ENCODE measurements around the gene ZSWIM7.
A peak's percentile ranks its signal among the peaks of the same experiment; 100 is the strongest.

The ZSWIM7 gene

DNA sequence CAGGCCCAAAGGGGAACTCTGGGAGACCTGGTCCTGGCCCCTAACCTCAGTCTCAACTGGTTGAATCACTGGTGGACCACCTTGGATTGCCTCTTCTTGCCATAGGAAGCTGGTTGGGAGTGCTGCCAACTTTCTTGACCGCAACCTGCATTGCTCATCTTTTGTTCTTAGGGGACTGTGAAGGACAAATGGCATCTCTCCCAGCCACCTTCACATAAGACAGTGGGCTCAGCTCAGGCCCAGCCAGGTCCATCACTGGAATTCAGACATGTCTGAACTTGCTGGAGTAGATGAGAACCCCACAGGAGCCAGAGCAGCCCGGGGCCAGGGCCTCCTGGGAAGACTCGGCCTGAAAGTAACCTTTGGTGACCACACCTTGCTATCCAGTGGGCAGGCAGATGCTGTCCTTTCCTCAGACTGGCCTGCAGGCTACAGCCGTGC is 35.8 kb downstream of the ZSWIM7 start:
- peak overlapping the region; percentile 58 for H3K27ac ChIP-seq
- DNase-seq (ENCODE audit: low read depth, low spot score): peak; percentile 58

DNA sequence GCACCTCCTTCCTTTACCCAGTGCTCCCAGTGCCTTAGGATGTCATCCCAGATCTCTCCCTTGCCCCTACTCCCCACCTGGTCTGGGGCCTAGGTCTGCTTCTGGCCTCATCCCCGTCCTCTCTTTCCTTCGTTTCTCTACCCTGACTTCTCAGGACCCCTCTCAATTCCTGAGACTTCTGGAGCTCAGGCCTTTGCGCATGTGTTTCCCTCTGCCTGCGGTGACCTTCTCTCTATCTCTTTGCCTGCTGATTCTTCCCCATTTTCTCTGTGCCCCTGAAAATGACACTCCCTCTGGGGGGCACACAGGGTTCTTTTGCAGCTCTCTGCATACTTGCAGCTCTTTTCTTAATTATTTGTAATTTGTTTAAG is 41.0 kb downstream of the ZSWIM7 start:
- DNase-seq (ENCODE audit: low read depth, low spot score): no peak
- peak overlapping the region; percentile 65 for H3K27ac ChIP-seq

DNA sequence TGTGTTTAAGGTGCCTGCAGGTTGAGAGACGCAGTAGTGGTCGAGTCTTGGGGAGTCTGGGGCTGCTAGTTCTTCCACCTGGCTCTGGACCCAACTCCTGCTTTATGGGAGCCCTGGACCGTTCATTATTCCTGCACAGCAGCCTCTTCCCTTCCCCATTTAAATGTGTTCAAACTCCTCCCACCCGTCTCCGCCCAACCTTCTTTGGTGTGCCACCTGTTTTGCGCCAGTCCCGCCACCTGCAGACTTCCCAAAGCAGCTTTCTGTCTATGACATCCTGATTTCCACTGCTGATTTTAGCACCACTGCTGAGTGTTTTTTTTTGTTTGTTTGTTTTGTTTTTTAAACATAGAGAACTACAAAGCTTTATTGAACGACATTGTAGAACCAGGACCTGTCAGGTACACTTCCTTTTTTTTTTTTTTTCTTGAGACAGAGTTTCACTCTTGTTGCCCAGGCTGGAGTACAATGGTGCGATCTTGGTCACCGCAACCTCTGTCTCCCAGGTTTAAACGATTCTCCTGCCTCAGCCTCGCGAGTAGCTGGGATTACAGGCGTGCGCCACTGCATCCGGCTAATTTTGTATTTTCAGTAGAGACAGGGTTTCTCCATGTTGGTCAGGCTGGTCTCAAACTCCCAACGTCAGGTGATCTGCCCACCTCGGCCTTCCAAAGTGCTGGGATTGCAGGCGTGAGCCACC is 41.7 kb downstream of the ZSWIM7 start:
- peak overlapping the region; percentile 65 for H3K27ac ChIP-seq
- no peak for DNase-seq (ENCODE audit: low read depth, low spot score)

DNA sequence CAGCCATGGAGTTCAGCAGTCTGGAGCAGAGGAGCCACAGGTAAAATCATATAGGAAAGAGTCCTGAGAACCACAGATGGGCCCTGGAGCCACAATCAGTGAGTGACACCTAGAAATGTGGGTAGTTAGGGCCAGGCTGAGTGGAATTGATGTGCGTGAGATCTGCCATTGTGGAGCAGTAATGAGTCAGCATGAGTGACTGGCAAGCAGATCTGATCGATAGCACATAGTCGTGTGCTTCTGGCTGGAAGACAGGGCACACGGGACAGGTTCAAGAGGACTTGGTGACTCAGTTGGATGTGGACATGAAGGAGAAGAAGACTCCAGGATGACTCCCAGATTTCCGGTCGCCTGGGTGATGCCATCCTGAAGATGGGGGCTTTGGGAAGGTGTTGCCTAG is 42.3 kb downstream of the ZSWIM7 start:
- DNase-seq (ENCODE audit: low read depth, low spot score): no peak
- H3K27ac ChIP-seq: no peak overlapping the region

DNA sequence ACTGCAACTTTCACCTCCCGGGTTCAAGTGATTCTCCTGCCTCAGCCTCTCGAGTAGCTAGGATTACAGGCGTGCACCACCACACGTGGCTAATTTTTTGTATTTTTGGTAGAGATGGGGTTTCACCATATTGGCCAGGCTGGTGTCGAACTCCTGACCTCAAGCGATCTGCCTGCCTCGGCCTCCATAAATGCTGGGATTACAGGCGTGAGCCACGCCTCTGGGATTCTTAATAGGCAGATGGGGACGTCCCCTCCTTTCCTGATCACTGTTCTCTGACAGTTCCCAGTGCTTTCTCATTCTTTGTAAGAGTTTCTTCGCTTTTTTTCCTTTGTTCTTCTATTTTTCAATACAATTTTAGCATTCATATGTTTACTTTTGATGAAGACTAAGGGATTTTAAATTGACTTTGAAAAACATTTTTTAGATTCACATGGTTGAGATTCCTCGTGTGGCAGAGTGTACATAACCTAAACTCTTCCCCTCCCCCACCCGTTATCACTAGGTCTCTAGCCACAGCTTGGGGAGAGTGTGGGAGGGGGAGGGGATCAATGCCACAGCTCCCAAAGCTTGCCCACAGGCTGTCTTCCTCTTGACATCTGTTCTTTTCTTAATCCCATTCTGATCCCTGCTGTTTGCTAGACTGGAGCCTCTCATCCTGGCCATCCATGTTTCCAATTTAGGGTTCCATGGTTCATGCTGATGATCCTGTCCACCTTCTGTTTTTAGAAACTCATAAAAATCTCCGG is 43.5 kb downstream of the ZSWIM7 start:
- DNase-seq (ENCODE audit: low read depth, low spot score): no peak
- no peak overlapping the region for H3K27ac ChIP-seq

DNA sequence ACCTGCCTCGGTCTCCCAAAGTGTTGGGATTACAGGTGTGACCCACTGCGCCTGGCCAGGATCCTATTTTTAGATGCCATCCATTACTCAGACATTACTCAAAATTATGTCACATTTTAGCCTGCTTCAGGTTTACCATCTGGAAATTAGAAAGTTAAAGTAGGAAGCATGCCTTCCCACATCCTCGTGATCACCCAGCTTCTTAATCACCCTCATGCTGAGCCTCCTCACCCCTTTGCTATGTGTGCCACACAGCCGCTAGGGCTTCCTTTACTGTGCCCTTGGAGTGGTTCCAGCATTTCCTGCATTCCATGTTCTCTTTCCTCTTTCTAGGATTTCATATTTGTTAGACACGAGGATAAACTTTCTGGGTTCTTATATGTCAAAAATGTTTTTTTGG is 45.3 kb downstream of the ZSWIM7 start:
- peak; percentile 69 for DNase-seq (ENCODE audit: low read depth, low spot score)
- H3K27ac ChIP-seq: peak overlapping the region; percentile 35

DNA sequence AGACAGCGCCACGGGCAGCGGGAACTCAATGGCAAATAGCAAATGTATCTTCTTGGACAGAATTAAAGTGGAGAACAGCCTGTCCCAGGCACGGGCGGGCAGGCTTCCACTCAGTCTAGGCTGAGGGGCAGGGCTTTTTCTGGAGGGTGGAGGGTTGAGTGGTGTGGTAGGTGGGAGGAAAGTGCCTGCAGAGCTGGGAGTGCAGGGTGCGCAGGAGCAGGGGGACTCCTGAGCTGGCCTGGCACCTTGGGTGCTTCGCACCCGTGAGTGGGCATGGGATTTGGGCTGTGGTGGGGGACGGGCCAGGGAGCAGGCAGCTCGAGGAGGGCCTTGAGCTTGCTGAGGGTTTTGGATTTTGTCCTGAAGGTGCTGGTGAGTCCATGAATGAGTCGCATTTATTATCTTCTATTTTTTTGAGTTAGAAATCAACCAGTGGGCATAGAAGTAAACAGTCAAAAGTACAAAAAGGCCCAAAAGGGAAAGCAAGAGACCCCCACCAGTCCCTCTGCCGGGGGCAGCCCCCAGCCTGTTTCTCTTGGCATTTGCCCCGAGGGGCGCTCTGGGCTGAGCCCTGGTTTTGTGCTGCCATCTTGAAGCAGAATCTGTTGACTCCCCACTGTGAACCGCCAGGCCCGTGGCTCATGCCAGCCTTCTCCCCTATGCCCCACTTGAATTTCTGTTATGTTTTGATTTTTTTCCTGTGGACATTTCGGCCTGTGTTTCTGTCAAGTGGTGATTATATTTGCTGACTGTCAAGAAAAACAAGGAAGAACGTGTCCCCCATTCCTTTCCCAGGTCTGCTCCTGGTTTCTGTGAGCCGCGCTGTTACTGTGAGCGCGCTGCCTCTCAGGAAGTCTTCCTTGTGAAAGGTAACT is 46.4 kb downstream of the ZSWIM7 start:
- DNase-seq (ENCODE audit: low read depth, low spot score): no peak
- H3K27ac ChIP-seq: no peak overlapping the region

DNA sequence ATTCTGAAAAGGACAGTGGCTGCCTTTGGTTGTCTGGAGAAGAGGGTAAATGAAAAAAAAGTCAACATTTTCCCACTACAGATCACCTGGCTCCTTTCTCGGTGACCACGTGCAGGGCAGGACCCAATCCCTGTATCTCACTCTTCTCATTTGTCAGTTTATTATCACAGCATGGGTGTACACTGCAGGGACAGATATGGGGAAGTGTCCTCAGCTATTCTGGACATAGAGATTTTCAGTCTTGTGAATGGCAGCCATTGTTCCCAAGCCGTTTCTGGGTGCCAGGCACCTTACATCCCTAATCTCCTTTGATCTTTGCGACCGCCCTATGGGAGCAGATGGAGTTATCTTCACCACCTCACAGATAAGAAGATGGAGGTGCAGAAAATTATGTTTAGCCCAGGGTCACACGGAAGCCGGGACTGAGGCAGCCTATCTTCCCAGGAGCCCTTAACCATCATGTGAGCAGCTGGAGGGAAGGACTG is 47.4 kb downstream of the ZSWIM7 start:
- H3K27ac ChIP-seq: no peak overlapping the region
- DNase-seq (ENCODE audit: low read depth, low spot score): no peak

DNA sequence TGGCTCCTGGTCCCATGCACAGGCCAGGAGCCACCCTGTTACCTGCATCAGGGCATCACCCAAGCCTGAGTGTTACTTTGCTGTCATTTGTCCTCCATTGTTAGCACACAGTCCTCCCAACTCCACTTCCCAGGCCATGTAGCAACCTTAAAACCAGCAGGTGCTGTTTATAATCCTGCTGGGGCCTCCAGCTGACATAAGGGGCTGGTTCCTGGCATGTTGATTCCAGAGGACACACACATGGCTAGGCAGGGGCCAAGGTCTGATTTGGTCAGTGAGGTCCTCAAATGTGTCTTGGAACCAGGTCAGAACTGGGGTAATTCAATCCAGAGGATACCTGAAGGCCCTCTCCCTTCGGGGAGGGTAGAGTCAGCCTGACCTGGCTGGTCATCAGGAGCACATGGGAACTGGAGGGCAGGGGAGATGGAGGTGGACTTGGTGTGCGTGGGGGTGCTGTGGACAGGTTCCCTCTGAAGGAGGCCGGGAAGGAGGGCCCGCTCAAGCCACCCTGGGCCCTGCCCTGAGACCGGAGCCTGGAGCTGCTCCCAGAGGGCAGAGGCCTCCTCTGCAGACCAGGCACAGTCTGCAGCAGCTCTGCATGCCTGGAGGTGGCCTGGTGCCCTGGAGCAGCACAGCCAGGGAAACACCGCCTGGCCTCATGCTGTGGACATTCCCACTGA is 48.0 kb downstream of the ZSWIM7 start:
- H3K27ac ChIP-seq: no peak overlapping the region
- no peak for DNase-seq (ENCODE audit: low read depth, low spot score)

DNA sequence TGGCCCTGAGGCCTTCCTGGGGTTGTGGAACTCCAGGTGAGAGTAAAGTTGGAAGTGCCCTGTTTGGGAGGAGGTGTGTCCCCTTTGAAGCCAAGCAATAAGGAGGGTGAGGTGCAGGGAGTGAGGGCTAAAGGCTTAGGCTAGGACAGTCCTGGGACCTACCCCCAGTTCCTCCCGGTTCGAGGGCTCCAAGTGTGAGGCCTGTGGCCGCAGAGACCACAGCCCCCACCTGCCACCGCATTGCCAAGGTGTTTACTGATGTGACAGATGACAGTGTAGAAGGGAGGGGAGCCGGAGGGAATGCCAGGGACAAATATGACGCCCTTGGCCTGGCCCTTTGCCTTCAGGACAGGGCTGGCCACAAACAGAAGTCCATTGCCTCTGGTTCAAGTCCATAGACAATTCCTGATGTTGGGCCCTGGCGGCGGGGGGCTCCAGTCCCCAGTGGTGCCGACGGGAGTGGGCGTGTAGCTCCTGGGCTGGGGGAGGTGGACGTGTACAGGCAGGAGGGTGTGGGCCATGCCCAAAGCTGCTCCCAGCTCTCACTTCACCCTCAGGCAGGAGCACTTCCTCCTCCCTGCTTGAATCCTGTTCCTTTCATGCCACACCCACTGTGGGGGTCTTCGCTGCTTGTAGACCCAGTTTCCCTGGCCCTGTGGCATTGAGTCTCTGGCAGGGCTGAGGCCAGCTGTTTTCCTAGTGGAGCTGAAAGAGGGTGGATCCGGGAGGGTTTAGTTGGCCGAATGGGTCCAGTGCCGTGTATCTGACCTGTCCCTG is 51.3 kb downstream of the ZSWIM7 start:
- DNase-seq (ENCODE audit: low read depth, low spot score): no peak
- H3K27ac ChIP-seq: peak overlapping the region; percentile 92

DNA sequence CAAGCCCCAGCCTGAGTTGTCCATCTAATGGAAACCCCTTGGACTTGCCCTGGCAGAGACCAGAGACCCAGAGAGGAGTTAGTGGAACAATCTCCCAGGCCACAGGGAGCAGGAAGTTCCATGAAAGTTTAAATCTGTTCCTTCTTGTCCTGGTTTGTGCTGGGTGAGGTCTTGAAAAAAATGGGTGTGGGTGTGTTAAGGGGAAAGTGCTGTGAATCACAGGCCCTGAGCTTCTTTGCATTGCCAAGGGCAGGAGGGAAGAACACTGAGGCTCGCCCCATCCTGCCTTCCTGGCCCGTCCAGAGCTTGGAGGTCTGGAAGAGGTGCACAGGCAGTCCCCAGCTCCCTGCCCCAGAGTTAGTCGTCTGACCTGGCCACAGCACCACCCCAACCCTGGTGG is 52.2 kb downstream of the ZSWIM7 start:
- peak overlapping the region; percentile 92 for H3K27ac ChIP-seq
- DNase-seq (ENCODE audit: low read depth, low spot score): peak; percentile 74

DNA sequence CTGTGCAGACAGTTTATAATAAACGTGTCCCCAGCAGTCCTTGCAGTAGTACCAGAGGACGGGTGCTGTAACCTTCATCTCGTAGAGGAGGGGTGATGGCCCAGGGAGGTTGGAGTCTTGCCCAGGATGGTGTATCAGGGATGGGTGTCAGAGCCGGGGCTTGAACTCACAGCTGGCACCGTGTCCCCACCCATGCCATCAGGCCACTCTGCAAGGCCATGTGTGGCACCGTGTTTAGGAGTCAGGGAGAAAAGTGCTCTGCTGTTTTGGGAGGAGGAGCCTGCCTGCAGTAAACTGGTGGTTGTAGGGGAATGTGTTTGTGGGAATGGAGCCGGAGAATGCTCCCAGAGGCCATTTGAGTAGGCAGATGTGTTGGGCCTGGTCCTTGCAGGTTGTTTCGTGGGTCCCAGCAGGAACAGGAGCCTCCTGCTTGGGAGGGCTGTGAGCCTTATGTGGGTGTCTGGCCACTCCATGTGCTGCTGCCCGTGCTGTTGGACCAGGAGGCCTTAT is 52.8 kb downstream of the ZSWIM7 start:
- peak overlapping the region; percentile 92 for H3K27ac ChIP-seq
- no peak for DNase-seq (ENCODE audit: low read depth, low spot score)

DNA sequence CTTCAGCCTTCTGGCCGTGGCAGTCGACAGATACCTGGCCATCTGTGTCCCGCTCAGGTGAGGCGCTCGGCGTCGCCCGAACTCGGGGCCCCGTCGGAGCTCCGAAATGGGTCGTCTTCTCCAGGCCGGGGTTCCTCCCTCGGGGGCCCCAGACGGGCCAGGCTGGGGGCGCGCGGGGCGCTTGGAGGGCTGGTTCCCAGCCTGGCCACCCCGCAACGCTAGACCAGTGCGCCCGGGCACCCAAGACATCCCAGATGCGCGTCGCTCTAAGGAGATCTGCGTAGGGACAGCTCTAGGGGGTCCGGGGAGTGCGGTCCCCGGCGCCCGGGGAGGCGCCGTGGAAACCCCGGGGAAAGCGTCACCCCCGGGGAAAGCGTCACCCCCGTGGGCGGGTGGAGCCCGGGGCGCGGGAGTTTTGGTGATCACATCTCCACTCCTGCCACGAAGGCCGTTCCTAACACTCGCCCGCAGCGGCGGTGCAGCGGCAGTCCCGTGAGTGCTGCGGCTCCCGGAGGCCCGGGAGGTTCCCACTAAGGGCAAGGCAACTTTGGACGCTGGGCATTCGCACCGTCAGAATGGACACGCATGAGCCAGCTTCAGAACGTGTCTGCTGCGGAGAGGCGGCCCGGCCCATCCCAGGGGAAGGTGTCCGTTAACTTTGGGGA is 53.8 kb downstream of the ZSWIM7 start:
- H3K27ac ChIP-seq: peak overlapping the region; percentile 92
- DNase-seq (ENCODE audit: low read depth, low spot score): no peak

DNA sequence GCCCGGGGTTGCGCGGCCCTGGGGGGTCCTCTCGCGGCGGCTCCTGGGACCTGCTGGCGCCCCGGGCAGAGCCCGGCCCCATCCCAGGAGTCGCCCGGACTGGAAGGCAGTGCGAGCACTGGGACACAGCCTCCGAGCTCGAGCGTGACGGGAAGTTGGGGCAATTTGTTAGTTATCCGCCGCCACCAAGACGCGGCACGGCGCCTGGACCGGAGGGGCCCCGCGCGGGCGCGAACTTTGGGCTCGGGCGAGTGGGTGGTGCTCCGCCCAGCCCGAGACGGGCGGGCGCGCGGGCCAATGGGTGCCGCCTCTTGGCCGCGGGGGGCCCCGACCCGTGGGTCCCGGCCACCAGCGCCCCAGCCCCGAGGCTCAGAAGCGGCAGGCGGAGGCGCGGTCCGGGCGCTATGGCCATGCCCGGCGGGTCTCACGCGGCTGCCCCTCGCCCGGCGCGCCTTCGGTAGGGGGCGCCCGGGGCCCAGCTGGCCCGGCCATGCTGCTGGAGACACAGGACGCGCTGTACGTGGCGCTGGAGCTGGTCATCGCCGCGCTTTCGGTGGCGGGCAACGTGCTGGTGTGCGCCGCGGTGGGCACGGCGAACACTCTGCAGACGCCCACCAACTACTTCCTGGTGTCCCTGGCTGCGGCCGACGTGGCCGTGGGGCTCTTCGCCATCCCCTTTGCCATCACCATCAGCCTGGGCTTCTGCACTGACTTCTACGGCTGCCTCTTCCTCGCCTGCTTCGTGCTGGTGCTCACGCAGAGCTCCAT is 54.6 kb downstream of the ZSWIM7 start, which contains the start of gene ADORA2B:
Gene ADORA2B (plus strand): TSS at position 372 of the 768 bp plus-strand sequence. CDS start 119 bp downstream, at position 491.
- H3K27ac ChIP-seq: peak within 1 kb of the TSS; percentile 92
- no peak for DNase-seq (ENCODE audit: low read depth, low spot score)

DNA sequence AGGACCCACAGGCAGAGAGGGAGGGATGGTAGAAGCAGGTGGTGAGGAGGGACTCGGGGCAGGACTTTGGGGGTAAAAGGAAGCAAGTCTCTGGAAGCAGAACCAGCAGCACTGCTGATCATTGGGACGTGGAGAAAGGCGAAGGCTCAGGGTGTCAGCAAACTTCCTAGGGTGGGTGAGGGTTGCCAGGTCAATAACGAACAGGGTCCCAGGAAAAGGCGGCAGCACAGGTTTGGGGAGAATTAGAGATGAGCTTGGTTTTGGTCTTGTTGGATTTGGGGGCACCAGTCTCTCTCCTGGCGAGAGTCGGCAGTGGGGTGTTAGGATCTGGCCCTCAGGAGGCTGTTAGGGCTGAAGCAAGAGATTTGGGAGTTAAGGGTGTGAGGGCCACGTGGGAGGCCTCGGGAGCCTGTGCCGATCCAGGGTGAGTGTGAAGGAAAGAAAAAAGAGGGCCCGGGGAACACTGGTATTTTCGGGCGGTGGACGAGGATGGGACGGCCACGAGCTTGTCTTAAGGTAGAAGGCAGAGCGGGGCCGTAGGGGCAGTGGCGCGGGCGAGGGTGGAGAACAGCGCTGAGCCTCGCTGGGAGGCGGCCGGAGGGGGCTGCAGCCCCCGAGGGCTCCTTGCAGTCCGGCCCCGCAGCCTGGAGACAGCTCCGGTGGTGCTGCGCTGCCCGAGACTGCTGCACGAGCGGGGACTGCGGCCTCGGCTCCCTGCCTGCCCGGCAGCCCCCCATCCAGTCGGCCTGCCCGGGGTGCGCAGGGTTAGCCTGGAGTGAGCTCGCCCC is 55.3 kb downstream of the ZSWIM7 start:
- H3K27ac ChIP-seq: peak overlapping the region; percentile 92
- DNase-seq (ENCODE audit: low read depth, low spot score): no peak

DNA sequence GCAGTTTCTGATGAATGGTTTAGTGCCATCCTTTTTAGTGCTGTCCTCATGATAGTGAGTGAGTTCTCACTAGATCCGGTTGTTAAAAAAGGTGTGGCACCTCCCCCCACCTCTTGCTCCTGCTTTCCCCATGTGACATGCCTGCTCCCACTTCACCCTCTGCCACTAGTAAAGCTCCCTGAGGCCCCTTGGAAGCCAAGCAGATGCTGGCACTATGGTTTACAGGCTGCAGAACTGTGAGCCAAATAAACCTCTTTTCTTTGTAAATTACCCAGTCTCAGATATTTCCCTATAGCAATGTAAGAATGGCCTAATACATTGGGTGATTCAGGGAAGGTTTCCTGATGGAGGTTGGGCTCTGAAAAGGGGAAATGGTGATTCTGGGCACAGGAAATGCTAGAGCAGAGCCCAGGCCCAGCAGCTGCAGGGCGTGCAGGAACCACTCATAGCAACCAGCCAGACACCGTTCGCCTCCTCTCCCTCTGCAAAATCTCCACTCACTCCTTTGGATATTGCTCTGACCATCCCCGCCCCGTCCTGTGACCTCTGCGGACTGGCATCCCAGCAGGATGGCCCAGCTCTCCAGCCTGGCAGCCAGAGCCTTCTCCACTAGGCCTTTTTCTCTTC is 57.2 kb downstream of the ZSWIM7 start:
- H3K27ac ChIP-seq: peak overlapping the region; percentile 15

DNA sequence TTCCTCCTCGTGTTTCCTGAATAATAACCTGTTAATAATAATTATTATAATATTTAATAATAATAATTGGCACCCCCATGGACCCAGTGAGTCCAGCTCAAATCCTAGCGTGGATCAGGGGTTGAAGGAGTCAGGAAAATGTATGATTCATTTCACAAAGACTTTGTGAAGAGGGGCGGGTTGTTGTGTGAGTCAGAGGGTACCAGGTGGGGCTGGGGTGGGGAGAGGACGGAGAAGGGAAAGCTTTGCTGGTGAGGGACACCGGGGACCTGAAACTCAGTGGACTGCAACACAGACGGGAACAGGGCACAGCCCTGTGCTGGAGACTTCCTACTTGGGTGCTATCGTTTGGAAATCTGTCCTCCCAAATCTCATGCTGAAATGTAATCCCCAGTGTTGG is 57.7 kb downstream of the ZSWIM7 start:
- DNase-seq (ENCODE audit: low read depth, low spot score): no peak
- peak overlapping the region; percentile 15 for H3K27ac ChIP-seq

More for the DNA sequence above, 57.2 kb downstream of the ZSWIM7 start:
- no peak for DNase-seq (ENCODE audit: low read depth, low spot score)

All from epithelial cell of prostate (primary cell).